ENCODE data around the gene ZNF654. TPM values are rescaled to one million over a fixed set of nuclear protein-coding genes. Genes with fewer than 3 reads are reported as not detected.

Gene ZNF654
- total RNA-seq, 1 experiment from 2014 or later: 7.0 TPM

DNA sequence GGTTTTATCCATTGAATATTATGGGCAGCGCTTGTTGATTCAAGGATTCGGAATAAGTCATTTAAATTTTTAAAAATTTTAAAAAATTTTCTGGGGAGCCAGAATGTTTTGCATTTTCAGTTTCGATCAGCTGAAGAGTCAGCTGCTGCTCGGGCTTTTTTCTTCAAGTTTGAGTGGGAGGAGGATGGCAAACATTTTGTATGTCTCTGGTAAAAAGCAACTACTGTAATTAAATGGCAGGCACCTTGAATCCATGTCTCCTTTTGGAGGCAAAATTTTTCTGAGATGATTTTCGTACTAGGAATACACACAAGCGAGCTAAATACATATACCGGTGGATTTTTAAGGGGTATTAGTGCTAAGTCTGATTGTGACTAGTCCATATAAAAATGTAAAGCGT, 91.3 kb downstream of the ZNF654 start (continued):
- TF ChIP-seq, protein P1, sequence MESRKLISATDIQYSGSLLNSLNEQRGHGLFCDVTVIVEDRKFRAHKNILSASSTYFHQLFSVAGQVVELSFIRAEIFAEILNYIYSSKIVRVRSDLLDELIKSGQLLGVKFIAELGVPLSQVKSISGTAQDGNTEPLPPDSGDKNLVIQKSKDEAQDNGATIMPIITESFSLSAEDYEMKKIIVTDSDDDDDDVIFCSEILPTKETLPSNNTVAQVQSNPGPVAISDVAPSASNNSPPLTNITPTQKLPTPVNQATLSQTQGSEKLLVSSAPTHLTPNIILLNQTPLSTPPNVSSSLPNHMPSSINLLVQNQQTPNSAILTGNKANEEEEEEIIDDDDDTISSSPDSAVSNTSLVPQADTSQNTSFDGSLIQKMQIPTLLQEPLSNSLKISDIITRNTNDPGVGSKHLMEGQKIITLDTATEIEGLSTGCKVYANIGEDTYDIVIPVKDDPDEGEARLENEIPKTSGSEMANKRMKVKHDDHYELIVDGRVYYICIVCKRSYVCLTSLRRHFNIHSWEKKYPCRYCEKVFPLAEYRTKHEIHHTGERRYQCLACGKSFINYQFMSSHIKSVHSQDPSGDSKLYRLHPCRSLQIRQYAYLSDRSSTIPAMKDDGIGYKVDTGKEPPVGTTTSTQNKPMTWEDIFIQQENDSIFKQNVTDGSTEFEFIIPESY (IDR thresholded peaks at IDR 0.05; ENCODE audit: extremely low read depth, insufficient replicate concordance, low read length): no peak
- no peak for TF ChIP-seq FOSL1 (IDR thresholded peaks at IDR 0.05; ENCODE audit: low read depth)
- TF ChIP-seq POLR2A (IDR thresholded peaks at IDR 0.05; ENCODE audit: borderline replicate concordance, extremely low read depth, insufficient read depth, insufficient read length): no peak
- TF ChIP-seq, protein P2, sequence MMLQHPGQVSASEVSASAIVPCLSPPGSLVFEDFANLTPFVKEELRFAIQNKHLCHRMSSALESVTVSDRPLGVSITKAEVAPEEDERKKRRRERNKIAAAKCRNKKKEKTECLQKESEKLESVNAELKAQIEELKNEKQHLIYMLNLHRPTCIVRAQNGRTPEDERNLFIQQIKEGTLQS (IDR thresholded peaks at IDR 0.05): no peak

DNA sequence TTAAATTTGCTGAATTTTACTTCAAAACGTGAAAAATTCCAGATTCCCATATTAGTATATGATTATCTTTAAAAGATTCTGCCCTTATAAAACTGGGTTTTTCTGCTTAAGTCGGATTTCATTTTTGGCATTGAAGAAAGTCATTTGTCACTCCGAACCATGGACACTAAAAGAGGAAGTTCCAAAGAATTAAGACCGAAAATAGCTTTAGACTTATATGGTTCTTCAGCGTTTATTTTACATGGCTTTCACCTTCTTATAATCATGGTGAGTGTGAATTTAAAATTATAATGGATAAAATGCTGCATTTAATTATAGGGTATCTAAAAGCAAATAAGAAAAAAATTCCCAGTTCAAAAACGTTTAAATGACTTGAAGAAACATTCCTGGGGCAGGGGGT, 91.8 kb downstream of the ZNF654 start:
- DNase-seq (ENCODE audit: low read depth, low spot score): no peak
- intact Hi-C loops (cut with micrococcal nuclease): no loop called here
- POLR2A ChIA-PET: no interaction called here

More for the DNA sequence above, 91.8 kb downstream of the ZNF654 start:
- ChIA-PET RAD21 (ENCODE audit: low non-redundant PET in 1 of 2, low total read pairs in 2 of 2, uncharacterized antibody in 2 of 2, unreplicated experiment in 2 of 2) (no interaction called here), CTCF (interaction anchor here (1.1 kb wide), 1 partner anchor 10 kb away, joined by 4 read pairs; no protein-coding TSS in a partner anchor)
- Histone ChIP-seq H3K9ac (ENCODE audit: low read length) (peak overlapping the region; percentile 89), H3K79me2 (ENCODE audit: insufficient read depth, low read length) (peaks cover 84% of the 10 kb centered on the region), H3K4me3 (replicated peaks in 1 of 2; ENCODE audit: low read depth in 1 of 2, low read length in 2 of 2) (peak overlapping the region; percentile 95 to 98), H3K4me1 (ENCODE audit: control insufficient read depth in 1 of 2, insufficient read depth in 2 of 2, low read length in 2 of 2) (peaks cover 2 to 21% of the 10 kb centered on the region in 2 experiments; a peak in 3 of 4 replicates), H3K4me2 (ENCODE audit: low read length) (peak overlapping the region; percentile 89), H2AFZ (ENCODE audit: low read depth, low read length, poor library complexity, severe bottlenecking) (no peak overlapping the region), H3K9me2 (ENCODE audit: insufficient read depth) (no peaks in the 10 kb centered on the region), H3K27ac (ENCODE audit: low read depth, low read length) (peak overlapping the region; percentile 98; the same call in 1 of the 2 replicates), H3K36me3 (ENCODE audit: control insufficient read depth in 1 of 2, insufficient read depth in 2 of 2, low read length in 2 of 2) (peaks cover 4 to 18% of the 10 kb centered on the region in 2 experiments; a peak in 3 of 4 replicates), H3K9me3 (ENCODE audit: control insufficient read depth in 1 of 2, insufficient read depth in 1 of 2, low read depth in 1 of 2, low read length in 2 of 2) (no peaks in the 10 kb centered on the region), H3K27me3 (ENCODE audit: insufficient read depth, low read length) (no peaks in the 10 kb centered on the region), H4K20me1 (ENCODE audit: insufficient read depth) (no peaks in the 10 kb centered on the region)
- TF ChIP-seq RAD21 (IDR thresholded peaks at IDR 0.05; ENCODE audit: low read depth): no peak
- TF ChIP-seq SRF (IDR thresholded peaks at IDR 0.05; ENCODE audit: low read depth): no peak
- no peak for TF ChIP-seq EZH2 (IDR thresholded peaks at IDR 0.05)
- TF ChIP-seq SP1 (IDR thresholded peaks at IDR 0.05; ENCODE audit: low read depth): no peak
- TF ChIP-seq CBX3 (IDR thresholded peaks at IDR 0.05; ENCODE audit: low read depth): no peak
- no peak for TF ChIP-seq ELF1 (IDR thresholded peaks at IDR 0.05; ENCODE audit: borderline replicate concordance, low read depth)
- no peak for TF ChIP-seq POLR2A (IDR thresholded peaks at IDR 0.05; ENCODE audit: borderline replicate concordance, extremely low read depth, insufficient read depth, insufficient read length)
- TF ChIP-seq JUND (IDR thresholded peaks at IDR 0.05): no peak
- no peak for TF ChIP-seq ZFX (IDR thresholded peaks at IDR 0.05)
- no peak for TF ChIP-seq YY1 (IDR thresholded peaks at IDR 0.05; ENCODE audit: extremely low read depth, insufficient replicate concordance, low read depth, low read length)
- TF ChIP-seq, protein P1 (IDR thresholded peaks at IDR 0.05; ENCODE audit: extremely low read depth, insufficient replicate concordance, low read length): no peak
- TF ChIP-seq POLR2AphosphoS5 (IDR thresholded peaks at IDR 0.05; ENCODE audit: low read depth, low read length): no peak
- TF ChIP-seq, protein P3, sequence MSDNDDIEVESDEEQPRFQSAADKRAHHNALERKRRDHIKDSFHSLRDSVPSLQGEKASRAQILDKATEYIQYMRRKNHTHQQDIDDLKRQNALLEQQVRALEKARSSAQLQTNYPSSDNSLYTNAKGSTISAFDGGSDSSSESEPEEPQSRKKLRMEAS (IDR thresholded peaks at IDR 0.05): no peak
- no peak for TF ChIP-seq SIN3A (IDR thresholded peaks at IDR 0.05; ENCODE audit: low read depth)
- TF ChIP-seq EGR1 (IDR thresholded peaks at IDR 0.05; ENCODE audit: low read depth): no peak
- TF ChIP-seq CEBPB (IDR thresholded peaks at IDR 0.05; ENCODE audit: low read depth): no peak
- no TSS peak for BruUV-seq (replicated peaks)
- ATAC-seq: no peak

Data from HCT116 (cell line).